ENCODE data around the gene NAB1. TPM values are rescaled to one million over a fixed set of nuclear protein-coding genes. Genes with fewer than 3 reads are reported as not detected.
A peak's percentile ranks its signal among the peaks of the same experiment; 100 is the strongest.

Gene NAB1
- total and polyA plus RNA-seq, 2 donors from 2014 or later: 10.4 to 45.0 TPM

DNA sequence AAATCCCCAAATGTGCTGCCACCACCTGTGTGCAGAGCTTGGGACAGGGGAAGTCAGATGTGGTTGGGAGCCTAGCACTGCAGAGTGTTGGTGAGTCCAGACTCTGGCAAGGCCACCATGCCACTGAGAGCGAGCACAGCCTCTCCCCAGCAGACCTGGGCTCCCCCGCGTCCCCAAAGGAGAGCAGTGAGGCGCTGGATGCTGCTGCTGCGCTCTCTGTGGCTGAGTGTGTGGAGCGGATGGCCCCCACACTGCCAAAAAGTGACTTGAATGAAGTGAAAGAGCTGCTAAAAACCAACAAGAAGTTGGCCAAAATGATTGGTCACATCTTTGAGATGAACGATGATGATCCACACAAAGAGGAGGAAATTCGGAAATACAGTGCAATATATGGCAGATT lies 10.7 kb downstream of the NAB1 start:
- Histone ChIP-seq H3K9ac (ENCODE audit: low read length in 3 of 3) (no peak overlapping the region), H3K36me3 (ENCODE audit: control insufficient read depth in 2 of 3, insufficient read depth in 3 of 3, low read length in 3 of 3) (no peaks in the 10 kb centered on the region), H3K27me3 (ENCODE audit: control insufficient read depth, insufficient read depth, low read length) (no peaks in the 10 kb centered on the region), H3K4me1 (ENCODE audit: control insufficient read depth in 2 of 3, insufficient read depth in 2 of 3, low read depth in 1 of 3, low read length in 3 of 3) (peaks cover 0 to 5% (median 5%) of the 10 kb centered on the region in 3 donors), H3K27ac (ENCODE audit: low read depth in 2 of 2, low read length in 2 of 2) (no peak overlapping the region), H3K4me3 (ENCODE audit: low read length in 3 of 3) (no peak overlapping the region), H3K9me3 (ENCODE audit: control insufficient read depth in 2 of 3, insufficient read depth in 1 of 3, low read length in 3 of 3) (no peaks in the 10 kb centered on the region)
- FAIRE-seq: no peak
- no peak for DNase-seq
- TF ChIP-seq, protein P1, sequence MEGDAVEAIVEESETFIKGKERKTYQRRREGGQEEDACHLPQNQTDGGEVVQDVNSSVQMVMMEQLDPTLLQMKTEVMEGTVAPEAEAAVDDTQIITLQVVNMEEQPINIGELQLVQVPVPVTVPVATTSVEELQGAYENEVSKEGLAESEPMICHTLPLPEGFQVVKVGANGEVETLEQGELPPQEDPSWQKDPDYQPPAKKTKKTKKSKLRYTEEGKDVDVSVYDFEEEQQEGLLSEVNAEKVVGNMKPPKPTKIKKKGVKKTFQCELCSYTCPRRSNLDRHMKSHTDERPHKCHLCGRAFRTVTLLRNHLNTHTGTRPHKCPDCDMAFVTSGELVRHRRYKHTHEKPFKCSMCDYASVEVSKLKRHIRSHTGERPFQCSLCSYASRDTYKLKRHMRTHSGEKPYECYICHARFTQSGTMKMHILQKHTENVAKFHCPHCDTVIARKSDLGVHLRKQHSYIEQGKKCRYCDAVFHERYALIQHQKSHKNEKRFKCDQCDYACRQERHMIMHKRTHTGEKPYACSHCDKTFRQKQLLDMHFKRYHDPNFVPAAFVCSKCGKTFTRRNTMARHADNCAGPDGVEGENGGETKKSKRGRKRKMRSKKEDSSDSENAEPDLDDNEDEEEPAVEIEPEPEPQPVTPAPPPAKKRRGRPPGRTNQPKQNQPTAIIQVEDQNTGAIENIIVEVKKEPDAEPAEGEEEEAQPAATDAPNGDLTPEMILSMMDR (IDR thresholded peaks at IDR 0.05; ENCODE audit: borderline replicate concordance, extremely low read depth, insufficient read depth): no peak
- intact Hi-C loops (cut with DNase I): loop anchor here (10.0 kb wide), 1 partner anchor 125 kb away; the partner anchor contains the start of gene NEMP2

DNA sequence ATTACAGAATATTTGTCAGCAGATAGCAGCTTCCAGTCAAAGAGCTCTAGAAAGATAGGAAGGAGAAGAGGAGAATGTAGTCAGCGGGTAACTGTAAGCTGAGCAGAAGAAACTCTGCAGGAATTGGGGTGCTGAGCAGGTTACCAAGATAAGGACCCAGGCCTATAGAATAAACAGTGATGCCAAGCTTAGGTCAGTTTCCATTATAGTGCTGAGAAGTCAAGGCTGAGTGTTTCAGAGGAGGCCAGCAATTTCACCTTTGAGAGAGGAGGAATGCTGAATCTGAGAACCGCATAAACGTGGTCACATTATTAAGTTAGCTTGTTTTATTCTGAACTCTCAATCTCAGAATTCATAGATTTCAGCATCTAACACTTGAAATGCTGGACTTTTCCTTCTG lies 13.9 kb downstream of the NAB1 start:
- H3K4me3 ChIP-seq (ENCODE audit: low read length in 3 of 3): no peak overlapping the region
- no peak overlapping the region for H3K9ac ChIP-seq (ENCODE audit: low read length in 3 of 3)
- peaks cover 0 to 3% (median 0%) of the 10 kb centered on the region in 3 donors for H3K9me3 ChIP-seq (ENCODE audit: control insufficient read depth in 2 of 3, insufficient read depth in 1 of 3, low read length in 3 of 3)
- H3K27me3 ChIP-seq (ENCODE audit: control insufficient read depth, insufficient read depth, low read length): no peaks in the 10 kb centered on the region
- no peaks in the 10 kb centered on the region for H3K36me3 ChIP-seq (ENCODE audit: control insufficient read depth in 2 of 3, insufficient read depth in 3 of 3, low read length in 3 of 3)
- intact Hi-C loops (cut with DNase I): no loop called here
- no peak overlapping the region for H3K27ac ChIP-seq (ENCODE audit: low read depth in 2 of 2, low read length in 2 of 2)
- DNase-seq (no peak), FAIRE-seq (no peak)
- TF ChIP-seq, protein P1 (IDR thresholded peaks at IDR 0.05; ENCODE audit: borderline replicate concordance, extremely low read depth, insufficient read depth): no peak
- peaks cover 0 to 5% (median 0%) of the 10 kb centered on the region in 3 donors for H3K4me1 ChIP-seq (ENCODE audit: control insufficient read depth in 2 of 3, insufficient read depth in 2 of 3, low read depth in 1 of 3, low read length in 3 of 3)

GRCh38 chr2:190663348-190663747 lies 14.5 kb downstream of the NAB1 start:
- Histone ChIP-seq H3K9me3 (ENCODE audit: control insufficient read depth in 2 of 3, insufficient read depth in 1 of 3, low read length in 3 of 3) (peaks cover 0 to 3% (median 0%) of the 10 kb centered on the region in 3 donors), H3K9ac (ENCODE audit: low read length in 3 of 3) (no peak overlapping the region), H3K27ac (ENCODE audit: low read depth in 2 of 2, low read length in 2 of 2) (no peak overlapping the region), H3K4me3 (ENCODE audit: low read length in 3 of 3) (no peak overlapping the region), H3K4me1 (ENCODE audit: control insufficient read depth in 2 of 3, insufficient read depth in 2 of 3, low read depth in 1 of 3, low read length in 3 of 3) (peaks cover 0 to 5% (median 0%) of the 10 kb centered on the region in 3 donors), H3K36me3 (ENCODE audit: control insufficient read depth in 2 of 3, insufficient read depth in 3 of 3, low read length in 3 of 3) (no peaks in the 10 kb centered on the region), H3K27me3 (ENCODE audit: control insufficient read depth, insufficient read depth, low read length) (no peaks in the 10 kb centered on the region)
- intact Hi-C loops (cut with DNase I): no loop called here
- no peak for FAIRE-seq
- DNase-seq: no peak
- TF ChIP-seq, protein P1 (IDR thresholded peaks at IDR 0.05; ENCODE audit: borderline replicate concordance, extremely low read depth, insufficient read depth): no peak

DNA sequence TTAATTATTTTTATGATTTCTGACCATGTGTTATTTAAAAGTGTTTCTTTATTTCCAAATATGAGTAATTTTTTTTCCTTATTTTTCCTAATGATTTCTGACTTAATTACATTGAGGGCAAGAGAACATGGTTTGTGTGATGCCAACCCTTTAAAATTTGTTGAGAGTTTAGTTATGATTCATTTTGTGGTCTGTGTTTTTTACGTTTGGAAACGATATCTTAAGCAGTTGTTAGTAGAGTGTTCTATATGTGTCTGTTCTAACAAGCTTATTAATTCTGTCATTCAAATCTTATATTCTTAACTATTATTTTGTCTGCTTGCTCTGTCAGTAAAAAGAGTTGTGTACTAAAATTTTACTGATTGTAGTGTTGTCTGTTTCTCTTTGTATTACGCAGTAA lies 15.0 kb downstream of the NAB1 start:
- no peak overlapping the region for H3K9ac ChIP-seq (ENCODE audit: low read length in 3 of 3)
- H3K27me3 ChIP-seq (ENCODE audit: control insufficient read depth, insufficient read depth, low read length): no peaks in the 10 kb centered on the region
- H3K9me3 ChIP-seq (ENCODE audit: control insufficient read depth in 2 of 3, insufficient read depth in 1 of 3, low read length in 3 of 3): peaks cover 0 to 3% (median 0%) of the 10 kb centered on the region in 3 donors
- H3K4me3 ChIP-seq (ENCODE audit: low read length in 3 of 3): no peak overlapping the region
- H3K27ac ChIP-seq (ENCODE audit: low read depth in 2 of 2, low read length in 2 of 2): no peak overlapping the region
- no peaks in the 10 kb centered on the region for H3K36me3 ChIP-seq (ENCODE audit: control insufficient read depth in 2 of 3, insufficient read depth in 3 of 3, low read length in 3 of 3)
- intact Hi-C loops (cut with DNase I): no loop called here
- peaks cover 0 to 5% (median 0%) of the 10 kb centered on the region in 3 donors for H3K4me1 ChIP-seq (ENCODE audit: control insufficient read depth in 2 of 3, insufficient read depth in 2 of 3, low read depth in 1 of 3, low read length in 3 of 3)
- TF ChIP-seq, protein P1 (IDR thresholded peaks at IDR 0.05; ENCODE audit: borderline replicate concordance, extremely low read depth, insufficient read depth): no peak
- no peak for DNase-seq
- FAIRE-seq: peak; percentile 74

All from kidney (tissue), 14 donors.